Mesenchymal stem cell (in vitro differentiated cells and primary cell): ENCODE measurements around the gene TMOD3.

Experiments
- DNase-seq: peaks from one replicate; pipeline ENCODE4 v3.0.0-alpha.2; 2013
- H2AFZ ChIP-seq: one replicate; pipeline ENCODE4 v1.6.1; 2013; ENCODE audit warnings: low read depth, mild to moderate bottlenecking, control low read depth, inconsistent platforms, low read length, moderate library complexity
- H2AK5ac ChIP-seq: 2 replicates; pipeline ENCODE4 v1.6.1; 2013; ENCODE audit warnings: low read length, moderate library complexity, mild to moderate bottlenecking, inconsistent platforms; ENCODE audit not compliant: severe bottlenecking
- H2BK120ac ChIP-seq: one replicate; pipeline ENCODE4 v1.6.1; 2013; ENCODE audit warnings: low read depth, mild to moderate bottlenecking, inconsistent platforms, low read length, moderate library complexity
- H2BK12ac ChIP-seq, 2 experiments: one replicate each; pipeline ENCODE4 v1.6.1; 2013; ENCODE audit warnings: inconsistent platforms in 2 of 2, low read length in 2 of 2, mild to moderate bottlenecking in 2 of 2, moderate library complexity in 2 of 2, control low read depth in 1 of 2
- H2BK15ac ChIP-seq: one replicate; pipeline ENCODE4 v1.6.1; 2013; ENCODE audit warnings: mild to moderate bottlenecking, low read depth, inconsistent platforms; ENCODE audit not compliant: poor library complexity, severe bottlenecking
- H2BK5ac ChIP-seq: 2 replicates; pipeline ENCODE4 v1.6.1; 2013; ENCODE audit warnings: low read depth, mild to moderate bottlenecking, low read length, control low read depth, inconsistent platforms; ENCODE audit not compliant: poor library complexity, severe bottlenecking
- H3K14ac ChIP-seq, 2 experiments: one replicate each; pipeline ENCODE4 v1.6.1; 2013; ENCODE audit warnings: inconsistent platforms in 2 of 2, low read length in 2 of 2, control low read depth in 1 of 2, mild to moderate bottlenecking in 1 of 2, moderate library complexity in 1 of 2
- H3K18ac ChIP-seq, 2 experiments: one replicate each; pipeline ENCODE4 v1.6.1; 2013; ENCODE audit warnings: inconsistent platforms in 2 of 2, low read length in 2 of 2, control low read depth in 1 of 2, low read depth in 1 of 2, mild to moderate bottlenecking in 1 of 2
- H3K23ac ChIP-seq, 2 experiments: one replicate each; pipeline ENCODE4 v1.6.1; 2013; ENCODE audit warnings: inconsistent platforms in 2 of 2, low read length in 2 of 2, mild to moderate bottlenecking in 2 of 2, moderate library complexity in 2 of 2, control low read depth in 1 of 2
- H3K27ac ChIP-seq: 2 replicates; pipeline ENCODE4 v1.5.1; 2013; ENCODE audit warnings: mild to moderate bottlenecking, moderate library complexity, low read length, control low read depth, inconsistent platforms; ENCODE audit not compliant: poor library complexity, severe bottlenecking
- H3K27me3 ChIP-seq, 2 experiments: 2 replicates each; pipeline versions ENCODE4 v1.6.1 to v1.7.0; 2013; ENCODE audit warnings: low read length in 2 of 2, mild to moderate bottlenecking in 2 of 2, moderate library complexity in 2 of 2, control low read depth in 1 of 2, inconsistent platforms in 1 of 2; ENCODE audit not compliant: control insufficient read depth in 1 of 2, insufficient read depth in 1 of 2
- H3K36me3 ChIP-seq, 2 experiments: 2 replicates each; pipeline versions ENCODE4 v1.6.1 to v1.7.0; 2013; ENCODE audit warnings: low read length in 2 of 2, control low read depth in 1 of 2, inconsistent platforms in 1 of 2, low read depth in 1 of 2, mild to moderate bottlenecking in 1 of 2; ENCODE audit not compliant: insufficient read depth in 2 of 2, control insufficient read depth in 1 of 2
- H3K4ac ChIP-seq, 2 experiments: one replicate each; pipeline ENCODE4 v1.6.1; 2013; ENCODE audit warnings: inconsistent platforms in 2 of 2, low read length in 2 of 2, mild to moderate bottlenecking in 2 of 2, moderate library complexity in 2 of 2, control low read depth in 1 of 2, low read depth in 1 of 2
- H3K4me1 ChIP-seq: 2 replicates; pipeline ENCODE4 v1.6.1; 2013; ENCODE audit warnings: low read depth, low read length, control low read depth; ENCODE audit not compliant: control insufficient read depth, insufficient read depth
- H3K4me2 ChIP-seq: 2 replicates; pipeline ENCODE4 v1.6.1; 2013; ENCODE audit warnings: low read length, mild to moderate bottlenecking, inconsistent platforms; ENCODE audit not compliant: poor library complexity, severe bottlenecking
- H3K4me3 ChIP-seq, 2 experiments: 2 replicates each; pipeline versions ENCODE4 v1.5.1 to v1.7.0; 2013; ENCODE audit warnings: low read length in 2 of 2, mild to moderate bottlenecking in 2 of 2, control low read depth in 1 of 2, low read depth in 1 of 2; ENCODE audit not compliant: insufficient read depth in 1 of 2
- H3K79me1 ChIP-seq: replicated peaks from 2 replicates; pipeline ENCODE4 v1.6.1; 2013; ENCODE audit warnings: mild to moderate bottlenecking, control low read depth, low read length, inconsistent platforms; ENCODE audit not compliant: poor library complexity, severe bottlenecking
- H3K9ac ChIP-seq: 2 replicates; pipeline ENCODE4 v1.7.0; 2013; ENCODE audit warnings: mild to moderate bottlenecking, low read length, moderate library complexity
- H3K9me3 ChIP-seq: 2 replicates; pipeline ENCODE4 v1.7.0; 2013; ENCODE audit warnings: mild to moderate bottlenecking, low read length; ENCODE audit not compliant: control insufficient read depth
- H4K8ac ChIP-seq: one replicate; pipeline ENCODE4 v1.6.1; 2013; ENCODE audit warnings: inconsistent platforms, mild to moderate bottlenecking, low read length, moderate library complexity
- H4K91ac ChIP-seq: one replicate; pipeline ENCODE4 v1.6.1; 2013; ENCODE audit warnings: mild to moderate bottlenecking, low read length, inconsistent platforms
- WGBS: methylation state at CpG from one replicate; pipeline ENCODE4 v1.1.7; 2013; ENCODE audit warnings: mixed read lengths; 5-methylcytosine and 5-hydroxymethylcytosine counted together

Gene TMOD3

GRCh38 chr15:51908316-51908715 is 78.9 kb downstream of the TMOD3 start:
- H3K4me1 ChIP-seq, result peaks cover 3% of the 10 kb centered on the region
- H3K9ac ChIP-seq, result no peak overlapping the region
- H4K8ac ChIP-seq, result no peak overlapping the region
- H2AK5ac ChIP-seq, result no peak overlapping the region
- no peak overlapping the region for H2BK120ac ChIP-seq
- H2BK15ac ChIP-seq, result no peak overlapping the region
- no peak overlapping the region for H2AFZ ChIP-seq
- no peak overlapping the region for H3K27ac ChIP-seq
- no peak overlapping the region for H3K23ac ChIP-seq
- H3K79me1 ChIP-seq, result peaks cover 11% of the 10 kb centered on the region
- H3K9me3 ChIP-seq, result no peaks in the 10 kb centered on the region
- H3K36me3 ChIP-seq, result peaks cover 7 to 80% of the 10 kb centered on the region in 2 experiments
- peak; percentile 57 for DNase-seq
- H3K4me2 ChIP-seq, result no peak overlapping the region
- no peak overlapping the region for H4K91ac ChIP-seq
- H3K4me3 ChIP-seq, result no peak overlapping the region
- no peak overlapping the region for H2BK5ac ChIP-seq
- no peaks in the 10 kb centered on the region for H3K27me3 ChIP-seq
- H2BK12ac ChIP-seq, result no peak overlapping the region
- no CpG with 5 or more reads among the region's 1 CpG for WGBS
- no peak overlapping the region for H3K18ac ChIP-seq
- H3K14ac ChIP-seq, result no peak overlapping the region
- no peak overlapping the region for H3K4ac ChIP-seq

- H4K8ac ChIP-seq, result no peak overlapping the region
- H3K4ac ChIP-seq, result no peak overlapping the region
- no peak overlapping the region for H2BK12ac ChIP-seq
- peaks cover 13% of the 10 kb centered on the region for H3K79me1 ChIP-seq
- no peak overlapping the region for H3K18ac ChIP-seq
- no peak overlapping the region for H3K14ac ChIP-seq
- H2BK120ac ChIP-seq, result no peak overlapping the region
- no peaks in the 10 kb centered on the region for H3K27me3 ChIP-seq
- H2AK5ac ChIP-seq, result no peak overlapping the region
- no peak overlapping the region for H3K9ac ChIP-seq
- H3K4me1 ChIP-seq, result peaks cover 1% of the 10 kb centered on the region
- H3K4me2 ChIP-seq, result no peak overlapping the region
- H4K91ac ChIP-seq, result no peak overlapping the region
- no peaks in the 10 kb centered on the region for H3K9me3 ChIP-seq
- H3K23ac ChIP-seq, result no peak overlapping the region
- no peak for DNase-seq
- no peak overlapping the region for H2BK5ac ChIP-seq
- no peak overlapping the region for H2AFZ ChIP-seq
- WGBS, result no CpG with 5 or more reads among the region's 2 CpGs
- H3K36me3 ChIP-seq, result peaks cover 13 to 78% of the 10 kb centered on the region in 2 experiments
- no peak overlapping the region for H2BK15ac ChIP-seq
- H3K27ac ChIP-seq, result no peak overlapping the region
- H3K4me3 ChIP-seq, result no peak overlapping the region
Measured at GRCh38 chr15:51909584-51909983, 80.1 kb downstream of the TMOD3 start.

GRCh38 chr15:51912528-51912927 is 83.1 kb downstream of the TMOD3 start:
- no peak overlapping the region for H2AFZ ChIP-seq
- H2BK120ac ChIP-seq, result no peak overlapping the region
- H3K23ac ChIP-seq, result no peak overlapping the region
- no peak overlapping the region for H3K14ac ChIP-seq
- no peak overlapping the region for H4K91ac ChIP-seq
- no peak overlapping the region for H2BK15ac ChIP-seq
- no peak overlapping the region for H3K27ac ChIP-seq
- H3K4me2 ChIP-seq, result no peak overlapping the region
- H2BK5ac ChIP-seq, result no peak overlapping the region
- peaks cover 1% of the 10 kb centered on the region for H3K4me1 ChIP-seq
- DNase-seq, result no peak
- H3K4me3 ChIP-seq, result no peak overlapping the region
- H4K8ac ChIP-seq, result no peak overlapping the region
- no peak overlapping the region for H3K9ac ChIP-seq
- peaks cover 11% of the 10 kb centered on the region for H3K79me1 ChIP-seq
- WGBS, result 100% methylated on average over 1 of the region's 3 CpGs
- no peak overlapping the region for H2AK5ac ChIP-seq
- no peaks in the 10 kb centered on the region for H3K27me3 ChIP-seq
- H3K9me3 ChIP-seq, result no peaks in the 10 kb centered on the region
- H3K4ac ChIP-seq, result no peak overlapping the region
- H3K36me3 ChIP-seq, result peaks cover 16 to 81% of the 10 kb centered on the region in 2 experiments
- H2BK12ac ChIP-seq, result no peak overlapping the region
- H3K18ac ChIP-seq, result no peak overlapping the region

GRCh38 chr15:51917493-51917892 is 88.0 kb downstream of the TMOD3 start:
- H3K9ac ChIP-seq, result no peak overlapping the region
- H3K14ac ChIP-seq, result no peak overlapping the region
- no peak overlapping the region for H3K27ac ChIP-seq
- H4K91ac ChIP-seq, result no peak overlapping the region
- no peak overlapping the region for H2BK15ac ChIP-seq
- no peaks in the 10 kb centered on the region for H3K9me3 ChIP-seq
- no peak overlapping the region for H3K4me2 ChIP-seq
- H3K79me1 ChIP-seq, result peaks cover 13% of the 10 kb centered on the region
- no peak overlapping the region for H3K23ac ChIP-seq
- H2AFZ ChIP-seq, result no peak overlapping the region
- no peak overlapping the region for H2BK12ac ChIP-seq
- H4K8ac ChIP-seq, result no peak overlapping the region
- 47% methylated on average over 1 of the region's 2 CpGs for WGBS
- no peak overlapping the region for H2BK120ac ChIP-seq
- DNase-seq, result peak; percentile 28
- H3K27me3 ChIP-seq, result no peaks in the 10 kb centered on the region
- peaks cover 34 to 78% of the 10 kb centered on the region in 2 experiments for H3K36me3 ChIP-seq
- no peak overlapping the region for H3K18ac ChIP-seq
- no peak overlapping the region for H3K4ac ChIP-seq
- H2AK5ac ChIP-seq, result no peak overlapping the region
- H3K4me1 ChIP-seq, result no peaks in the 10 kb centered on the region
- H2BK5ac ChIP-seq, result no peak overlapping the region
- H3K4me3 ChIP-seq, result no peak overlapping the region
